NCI-H1417 (cell line): ENCODE data around the gene ATF4.
"Not testable (repeated sequence)": the region's sequence is repeated elsewhere in the genome, so short reads cannot be mapped to it uniquely, and the experiment has no call there.

Source experiments
- DNase-seq, 3 experiments: peaks; one replicate each; lab custom pipeline; 2025; lab: John Stamatoyannopoulos, UW

The ATF4 gene

GRCh38 chr22:39511226-39511625 lies 9.1 kb upstream of the ATF4 start:
- no peak for DNase-seq

DNA sequence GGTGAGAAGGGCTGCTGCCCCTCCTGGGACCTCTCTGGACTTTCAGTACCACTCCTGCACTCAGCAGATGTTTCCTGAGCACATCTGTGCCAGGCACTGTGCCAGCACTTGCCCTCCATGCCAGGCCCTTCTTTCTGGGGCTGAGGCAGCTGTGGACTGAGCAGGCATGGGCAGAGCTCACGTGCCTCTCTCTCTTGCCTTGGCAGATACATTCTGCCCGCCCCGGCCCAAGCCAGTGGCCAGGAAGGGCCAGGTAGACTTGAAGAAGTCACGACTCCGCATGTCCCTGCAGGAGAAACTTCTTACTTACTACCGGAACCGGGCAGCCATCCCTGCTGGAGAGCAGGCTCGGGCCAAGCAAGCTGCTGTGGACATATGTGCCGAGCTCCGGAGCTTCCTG lies 8.3 kb upstream of the ATF4 start:
- no peak for DNase-seq

- DNase-seq, result no peak
Measured at GRCh38 chr22:39513791-39514190, 6.6 kb upstream of the ATF4 start.

- peak in 1 of 3 experiments; percentile 16 for DNase-seq
Measured at GRCh38 chr22:39514373-39514973, 5.9 kb upstream of the ATF4 start.

GRCh38 chr22:39515266-39516050 lies 4.9 kb upstream of the ATF4 start:
- no peak for DNase-seq

DNA sequence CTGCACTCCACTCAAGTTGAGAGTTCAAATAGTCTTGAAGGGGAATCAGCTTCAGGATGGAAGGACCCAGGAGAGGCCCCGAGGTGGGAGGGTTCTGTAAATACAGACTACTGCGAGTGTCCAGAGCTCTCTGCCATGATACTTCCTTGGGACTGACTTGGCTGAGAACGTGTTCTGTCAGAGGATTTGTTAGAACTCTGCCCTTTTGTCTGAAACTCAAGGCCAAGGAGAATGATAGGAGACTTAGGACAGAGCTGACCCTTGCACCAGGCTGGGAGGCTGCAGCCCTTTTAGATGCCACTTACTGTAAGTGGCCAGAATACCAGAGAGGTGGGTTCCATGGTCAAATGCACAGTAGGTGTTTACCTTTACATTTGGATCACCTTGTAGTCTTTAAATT lies 2.9 kb upstream of the ATF4 start:
- DNase-seq, result no peak

DNA sequence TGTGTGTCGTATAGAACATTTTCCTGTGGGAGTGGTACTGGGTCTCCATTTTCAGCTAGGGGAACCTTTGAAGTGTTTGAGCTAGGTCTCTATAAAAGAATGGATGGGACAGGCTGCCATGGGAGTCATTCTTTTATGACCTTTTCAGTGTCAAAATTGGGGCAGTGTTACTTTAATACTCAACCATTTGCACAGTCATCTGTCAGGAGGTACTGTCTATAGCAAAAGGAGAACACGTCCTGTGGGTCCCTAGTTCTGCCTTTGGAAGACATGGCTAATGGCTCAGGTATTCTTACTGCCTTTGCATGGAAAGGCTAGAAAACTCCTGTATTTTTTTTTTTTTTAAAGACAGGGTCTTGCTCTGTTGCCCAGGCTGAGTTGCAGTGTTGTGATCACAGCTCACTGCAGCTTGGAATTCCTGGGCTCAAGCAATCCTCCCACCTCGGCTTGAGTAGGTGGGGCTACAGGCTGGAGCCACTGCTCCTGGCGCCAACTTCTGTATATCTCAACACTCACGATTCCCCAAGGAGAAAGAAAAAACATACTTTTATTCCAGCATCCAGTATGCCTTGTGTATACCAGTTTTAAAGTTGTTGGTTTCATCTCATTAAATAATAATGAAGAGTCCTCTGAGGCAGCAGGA lies 2.1 kb upstream of the ATF4 start:
- DNase-seq, result no peak

DNA sequence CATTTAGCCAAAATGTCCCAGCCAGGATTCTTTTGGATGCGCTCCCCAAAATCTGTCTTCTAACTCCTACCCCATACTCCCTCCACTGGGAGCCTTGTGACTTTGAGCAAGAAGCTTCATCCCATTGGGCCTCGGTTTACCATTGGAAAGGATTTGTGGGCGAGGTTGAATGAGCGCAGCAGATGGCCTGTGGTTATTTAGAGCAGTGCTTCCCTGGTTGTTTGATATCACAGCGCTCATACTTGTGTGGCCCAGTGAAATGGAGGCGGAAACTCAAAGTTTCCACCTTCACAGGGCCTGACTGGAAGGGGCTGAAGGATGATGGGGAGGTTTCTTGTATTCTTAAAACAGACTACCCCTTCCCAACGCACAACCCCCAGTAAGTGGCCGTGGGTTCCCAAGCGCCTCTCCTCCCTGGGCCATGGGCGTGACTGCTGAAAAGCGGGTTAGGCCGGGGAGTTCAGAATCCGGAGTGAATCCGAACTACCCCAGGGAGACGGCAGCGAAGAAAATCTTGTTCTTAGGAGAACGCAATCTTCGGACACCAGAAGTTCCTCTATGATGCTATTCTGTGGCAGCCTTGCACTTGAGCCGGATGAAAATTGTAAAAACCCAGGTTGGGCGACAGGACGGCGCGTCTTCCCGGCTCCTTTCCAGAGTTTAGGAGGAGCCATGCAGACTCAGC lies 1.2 kb upstream of the ATF4 start:
- peak in 2 of 3 experiments; percentile 39 to 73 for DNase-seq

GRCh38 chr22:39519681-39520225 lies 609 bp upstream of the ATF4 start:
- DNase-seq, result peak in 2 of 3 experiments; percentile 94 to 97

DNA sequence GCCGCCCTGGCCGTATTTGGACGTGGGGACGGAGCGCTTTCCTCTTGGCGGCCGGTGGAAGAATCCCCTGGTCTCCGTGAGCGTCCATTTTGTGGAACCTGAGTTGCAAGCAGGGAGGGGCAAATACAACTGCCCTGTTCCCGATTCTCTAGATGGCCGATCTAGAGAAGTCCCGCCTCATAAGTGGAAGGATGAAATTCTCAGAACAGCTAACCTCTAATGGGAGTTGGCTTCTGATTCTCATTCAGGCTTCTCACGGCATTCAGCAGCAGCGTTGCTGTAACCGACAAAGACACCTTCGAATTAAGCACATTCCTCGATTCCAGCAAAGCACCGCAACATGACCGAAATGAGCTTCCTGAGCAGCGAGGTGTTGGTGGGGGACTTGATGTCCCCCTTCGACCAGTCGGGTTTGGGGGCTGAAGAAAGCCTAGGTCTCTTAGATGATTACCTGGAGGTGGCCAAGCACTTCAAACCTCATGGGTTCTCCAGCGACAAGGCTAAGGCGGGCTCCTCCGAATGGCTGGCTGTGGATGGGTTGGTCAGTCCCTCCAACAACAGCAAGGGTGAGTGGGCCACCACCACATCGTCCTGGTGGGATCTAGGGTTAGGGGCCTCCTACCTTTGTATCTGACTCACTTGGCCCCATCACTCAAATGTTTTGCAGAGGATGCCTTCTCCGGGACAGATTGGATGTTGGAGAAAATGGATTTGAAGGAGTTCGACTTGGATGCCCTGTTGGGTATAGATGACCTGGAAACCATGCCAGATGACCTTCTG lies 934 bp downstream of the ATF4 start:
- DNase-seq, result not testable (repeated sequence)

DNA sequence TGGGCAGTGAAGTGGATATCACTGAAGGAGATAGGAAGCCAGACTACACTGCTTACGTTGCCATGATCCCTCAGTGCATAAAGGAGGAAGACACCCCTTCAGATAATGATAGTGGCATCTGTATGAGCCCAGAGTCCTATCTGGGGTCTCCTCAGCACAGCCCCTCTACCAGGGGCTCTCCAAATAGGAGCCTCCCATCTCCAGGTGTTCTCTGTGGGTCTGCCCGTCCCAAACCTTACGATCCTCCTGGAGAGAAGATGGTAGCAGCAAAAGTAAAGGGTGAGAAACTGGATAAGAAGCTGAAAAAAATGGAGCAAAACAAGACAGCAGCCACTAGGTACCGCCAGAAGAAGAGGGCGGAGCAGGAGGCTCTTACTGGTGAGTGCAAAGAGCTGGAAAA lies 1.7 kb downstream of the ATF4 start:
- not testable (repeated sequence) for DNase-seq

GRCh38 chr22:39522567-39523300 lies 2.4 kb downstream of the ATF4 start:
- peak in 2 of 3 experiments; percentile 41 to 45 for DNase-seq

- DNase-seq, result no peak
Measured at GRCh38 chr22:39524089-39524752, 3.9 kb downstream of the ATF4 start.

GRCh38 chr22:39524753-39525657 lies 4.6 kb downstream of the ATF4 start:
- no peak for DNase-seq

- DNase-seq, result no peak
Measured at GRCh38 chr22:39525658-39525975, 5.3 kb downstream of the ATF4 start.

- no peak for DNase-seq
Measured at GRCh38 chr22:39526736-39527171, 6.4 kb downstream of the ATF4 start.

DNA sequence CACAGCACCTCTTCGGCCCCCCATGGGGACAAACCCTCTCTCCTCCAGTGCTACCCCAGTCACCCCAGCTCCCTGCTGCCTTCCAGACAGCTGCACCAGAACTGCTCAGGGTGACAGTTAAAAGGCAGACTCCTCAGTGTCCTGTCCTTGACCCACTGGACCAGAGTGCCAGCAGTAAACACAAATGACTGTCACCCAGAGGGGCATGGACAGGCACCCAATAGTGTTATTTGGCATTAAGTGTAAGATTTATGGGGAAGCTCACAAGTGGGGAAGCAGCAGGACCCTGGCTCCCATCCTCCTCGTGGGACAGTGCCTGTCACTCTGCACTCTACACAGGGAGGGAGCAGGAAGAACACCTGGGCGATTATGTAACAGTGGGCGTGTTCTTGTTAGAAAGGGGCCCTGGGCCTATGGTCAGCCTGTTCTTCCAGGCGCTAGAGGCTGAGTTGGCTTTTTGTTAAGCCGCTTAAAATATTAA lies 7.2 kb downstream of the ATF4 start:
- peak in 2 of 3 experiments; percentile 10 to 56 for DNase-seq

- DNase-seq, result peak in 2 of 3 experiments; percentile 35 to 68
Measured at GRCh38 chr22:39528080-39528661, 7.8 kb downstream of the ATF4 start.
